CD1c-positive myeloid dendritic cell (primary cell): Measurements from ENCODE around the gene PEAK3.

Experiments
- DNase-seq: peaks from one replicate; pipeline ENCODE4 v3.0.0-alpha.2; 2016; ENCODE audit errors: extremely low spot score

Gene PEAK3, protein sequence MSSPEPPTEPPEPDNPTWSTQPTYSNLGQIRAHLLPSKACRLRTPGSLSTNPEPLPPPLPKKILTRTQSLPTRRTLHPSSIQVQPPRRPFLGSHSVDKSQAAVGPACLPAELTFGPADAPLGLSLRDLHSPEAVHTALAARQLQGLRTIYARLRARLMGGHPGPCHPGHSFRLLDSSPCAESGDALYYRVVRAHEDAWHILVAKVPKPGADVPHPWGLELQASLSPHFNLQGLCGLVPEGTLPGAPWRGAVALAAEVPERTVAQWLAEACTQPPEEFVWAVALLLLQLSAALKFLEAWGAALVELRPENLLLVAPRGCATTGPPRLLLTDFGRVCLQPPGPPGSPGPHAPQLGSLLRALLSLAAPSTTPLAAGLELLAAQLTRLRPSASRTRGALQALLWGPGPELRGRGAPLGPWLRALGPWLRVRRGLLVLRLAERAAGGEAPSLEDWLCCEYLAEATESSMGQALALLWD

DNA sequence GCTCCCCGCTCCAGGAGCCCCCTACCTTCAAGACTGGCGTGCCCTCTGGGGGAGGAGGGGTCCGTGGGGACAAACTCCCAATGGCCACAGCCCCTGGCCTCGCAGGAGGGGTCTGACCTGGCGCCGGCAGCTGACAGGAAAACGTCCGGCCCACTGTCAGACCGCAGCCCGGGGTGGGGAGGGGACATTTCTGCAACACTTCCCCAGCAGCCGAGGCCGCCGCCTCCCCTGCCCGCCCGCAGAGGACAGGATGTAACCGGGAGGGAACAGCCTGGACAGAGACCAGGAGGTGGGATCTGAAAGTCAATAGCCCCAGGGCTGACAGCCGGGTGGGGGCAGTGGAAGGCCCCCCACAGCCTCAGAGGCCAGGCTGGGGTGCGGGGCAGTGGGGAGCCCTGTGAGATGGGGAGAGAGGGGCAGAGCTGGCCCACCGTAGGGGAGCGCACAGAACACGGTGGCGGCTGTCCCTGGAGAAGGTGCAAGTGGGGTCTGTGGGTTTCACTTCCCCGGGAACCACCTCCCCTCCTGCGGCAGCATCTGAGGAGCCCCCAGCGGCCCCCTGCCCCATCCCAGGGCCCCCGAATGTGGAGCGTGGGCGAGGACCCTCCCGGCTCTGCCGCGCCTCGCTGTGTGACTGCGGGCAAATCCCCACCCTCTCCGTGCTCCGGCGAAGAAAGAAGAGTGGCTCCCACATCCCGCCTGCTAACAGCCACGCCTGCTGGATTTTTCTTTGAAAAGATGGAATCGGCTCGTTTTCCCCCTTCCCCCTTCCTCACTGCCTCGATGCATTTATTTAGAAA is at the start of gene PEAK3:
TSS of gene PEAK3 (minus strand) at position 114 of the 800 bp plus-strand sequence. CDS start 1,244 bp downstream, outside the sequence.
- DNase-seq = peak; percentile 85

DNA sequence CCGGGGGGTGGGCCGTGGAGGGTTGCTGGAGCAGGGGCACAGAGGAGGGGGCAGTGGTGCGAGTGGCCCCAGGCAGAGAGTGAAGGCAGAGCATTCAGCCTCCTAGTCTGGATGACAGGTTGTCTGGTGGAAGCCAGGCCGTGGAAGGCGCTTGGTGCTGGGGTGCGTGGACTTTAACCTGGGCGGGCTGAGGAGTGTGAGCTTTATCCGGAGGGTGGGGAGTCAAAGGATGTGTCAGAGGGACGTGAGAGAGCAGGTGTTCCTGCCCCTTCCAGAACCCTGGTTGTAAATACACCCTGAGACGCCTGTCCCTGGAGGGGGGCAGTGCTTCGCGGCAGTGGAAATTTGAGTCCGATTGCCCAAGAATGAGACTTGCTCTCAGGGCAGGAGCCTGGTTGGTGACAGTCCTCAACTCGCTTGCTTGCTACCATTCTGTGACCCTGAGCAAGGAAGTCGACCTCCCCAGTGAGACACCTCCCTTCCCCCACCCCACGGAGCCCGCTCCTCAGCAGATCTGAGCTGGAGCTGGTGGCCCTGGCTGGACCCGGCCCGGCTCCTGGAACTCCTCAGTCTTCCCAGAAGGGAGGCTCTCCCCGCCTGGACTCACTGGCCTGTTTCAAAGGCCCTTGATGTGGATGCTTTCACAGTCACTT is 48.8 kb upstream of the PEAK3 start:
- DNase-seq = no peak

DNA sequence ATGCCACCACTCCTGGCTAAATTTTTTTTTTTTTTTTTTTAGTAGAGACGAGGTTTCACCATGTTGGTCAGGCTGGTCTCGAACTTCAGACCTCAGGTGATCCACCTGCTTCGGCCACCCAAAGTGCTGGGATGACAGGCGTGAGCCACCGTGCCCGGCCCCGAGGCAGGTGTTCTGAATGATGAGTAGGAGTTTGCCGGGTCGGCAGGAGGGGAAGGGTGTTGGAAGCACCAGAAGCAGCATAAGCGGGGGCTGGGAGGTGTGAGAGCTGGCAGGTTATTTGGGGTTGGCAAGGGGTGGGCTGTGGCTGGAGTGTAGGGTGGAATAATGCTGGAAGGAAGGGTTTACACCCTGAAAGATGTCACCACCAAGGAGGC is 48.3 kb upstream of the PEAK3 start:
- no peak for DNase-seq

DNA sequence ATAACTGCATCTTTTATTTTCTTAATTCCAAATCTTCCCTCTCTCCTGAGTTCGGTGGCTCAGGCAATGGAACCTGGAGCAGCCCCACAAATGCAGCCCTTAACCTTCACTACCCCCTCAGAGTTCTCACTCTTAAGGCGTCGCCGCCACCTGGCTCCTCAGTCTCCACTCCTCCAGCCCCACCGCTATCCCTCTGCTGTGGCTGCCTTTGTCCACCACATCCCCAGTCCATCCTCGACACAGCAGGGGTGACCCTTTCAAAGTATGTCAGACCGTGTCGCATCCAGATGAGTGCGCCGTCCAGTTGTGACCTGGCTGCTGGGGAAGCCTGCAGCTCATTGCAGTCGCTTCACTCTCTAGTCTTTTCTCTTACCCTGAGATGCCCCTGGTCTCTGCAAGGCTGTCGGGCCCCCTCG is 47.5 kb upstream of the PEAK3 start:
- DNase-seq = no peak

DNA sequence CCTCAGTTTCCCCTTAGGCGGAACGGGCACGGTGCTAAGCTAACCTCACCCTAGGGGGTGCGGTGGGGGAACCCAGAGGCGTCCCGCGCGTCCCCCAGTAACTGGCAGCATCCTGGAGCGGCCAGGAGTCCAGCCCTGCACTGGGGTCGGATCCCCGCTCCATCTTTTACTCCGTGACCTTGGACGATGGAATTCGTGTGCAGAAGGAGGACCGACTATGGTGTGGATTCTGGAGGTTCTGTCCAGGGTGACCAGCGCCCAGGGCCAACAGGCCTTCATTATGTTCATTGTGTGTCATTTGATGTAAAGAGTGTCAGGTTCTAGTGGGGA is 47.1 kb upstream of the PEAK3 start:
- no peak for DNase-seq

DNA sequence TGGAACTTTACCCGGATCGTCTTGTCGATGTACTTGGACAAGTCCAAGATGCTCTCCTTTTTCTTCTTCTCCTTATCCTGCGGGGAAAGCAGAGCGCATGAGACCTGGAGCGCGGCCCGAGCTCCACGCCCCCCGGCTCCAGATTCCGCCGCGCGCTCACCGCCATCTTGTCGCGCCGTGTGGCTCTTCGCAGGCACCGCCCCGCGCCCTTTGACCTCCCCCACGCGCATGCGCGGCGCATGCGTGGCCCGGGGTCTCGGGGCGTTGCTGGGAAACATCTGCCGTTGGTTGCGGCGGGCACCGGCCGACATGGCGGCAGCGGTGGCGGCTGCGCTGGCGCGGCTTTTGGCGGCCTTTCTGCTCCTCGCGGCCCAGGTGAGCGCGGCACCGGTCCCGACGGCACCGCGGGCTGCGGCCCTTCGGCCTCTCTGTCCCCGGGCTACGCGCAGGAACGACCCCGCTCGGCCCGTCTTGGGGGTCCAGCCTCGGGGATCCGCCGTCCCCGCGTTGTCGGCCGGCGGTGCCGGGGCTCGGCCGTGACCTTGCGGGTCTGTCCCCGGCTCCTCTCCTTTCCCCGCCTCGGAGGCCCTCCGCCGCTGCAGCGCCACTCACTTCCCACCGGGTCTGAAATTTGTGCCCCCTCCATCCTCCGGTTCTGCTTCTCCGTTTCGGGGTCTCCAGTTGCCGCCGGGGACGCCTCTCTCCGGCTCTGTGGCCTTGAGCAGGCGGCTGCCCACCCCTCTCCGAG is 46.6 kb upstream of the PEAK3 start, which contains the start of the genes LSM7 and SPPL2B:
TSS of gene LSM7 (minus strand) at position 186 of the 748 bp plus-strand sequence. CDS start at position 166, 20 bp downstream.
TSS of gene SPPL2B (plus strand) at position 284 of the 748 bp plus-strand sequence. CDS start at position 310, 26 bp downstream.
- peak; percentile 97 for DNase-seq

DNA sequence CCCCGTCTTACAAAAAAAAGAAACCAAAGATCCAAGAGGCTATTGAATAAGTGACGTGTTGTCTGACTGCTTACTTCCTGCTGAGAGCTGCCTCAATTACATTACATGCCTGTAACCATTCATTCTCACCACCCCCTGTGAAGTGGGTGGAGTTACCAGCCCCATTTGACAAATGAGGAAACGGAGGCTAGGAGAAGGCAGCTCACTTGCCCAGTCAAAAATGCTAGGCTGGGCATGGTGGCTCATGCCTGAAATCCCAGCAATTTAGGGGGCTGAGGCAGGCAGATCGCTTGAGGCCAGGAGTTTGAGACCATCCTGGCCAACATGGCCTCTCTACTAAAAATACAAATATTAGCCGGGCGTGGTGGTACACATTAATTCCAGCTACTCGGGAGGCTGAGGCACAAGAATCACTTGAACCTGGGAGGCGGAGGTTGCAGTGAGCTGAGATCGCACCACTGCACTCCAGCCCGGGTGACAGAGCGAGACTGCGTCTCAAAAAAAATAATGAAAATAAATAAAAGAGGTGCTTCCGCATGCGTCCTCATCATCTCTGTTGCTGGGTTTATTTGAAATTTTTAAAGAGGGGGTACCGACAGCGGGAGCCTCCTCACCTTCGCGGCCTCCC is 45.9 kb upstream of the PEAK3 start:
- peak; percentile 87 for DNase-seq

DNA sequence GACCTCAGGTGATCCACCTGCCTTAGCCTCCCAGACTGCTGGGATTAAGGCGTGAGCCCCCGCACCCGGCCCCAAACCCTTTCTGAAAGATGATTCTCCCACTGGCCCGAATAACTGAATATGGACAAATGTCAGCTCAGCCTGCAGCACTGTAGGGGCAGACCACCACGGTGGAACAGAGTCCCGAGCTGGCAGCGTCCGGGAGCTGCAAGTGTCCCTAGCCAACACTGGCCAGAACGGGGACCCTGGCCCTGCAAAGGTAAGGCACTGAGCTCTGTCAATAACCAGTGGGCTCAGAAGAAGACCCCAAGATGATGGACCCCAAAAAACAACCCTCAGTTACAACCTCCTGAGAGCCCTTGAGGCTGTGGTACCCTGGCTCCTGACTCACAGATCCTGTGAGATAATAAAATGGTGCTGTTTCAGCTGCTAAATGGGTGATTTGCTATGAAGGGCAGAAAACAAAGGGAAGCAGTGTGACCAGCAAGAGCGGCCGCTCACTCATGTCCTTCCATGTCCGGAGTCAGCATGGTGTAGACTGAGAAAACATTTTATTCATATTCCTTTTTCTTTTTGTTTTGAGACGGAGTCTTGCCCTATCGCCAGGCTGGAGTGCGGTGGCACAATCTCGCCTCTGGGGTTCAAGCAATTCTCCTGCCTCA is 44.9 kb upstream of the PEAK3 start:
- no peak for DNase-seq

DNA sequence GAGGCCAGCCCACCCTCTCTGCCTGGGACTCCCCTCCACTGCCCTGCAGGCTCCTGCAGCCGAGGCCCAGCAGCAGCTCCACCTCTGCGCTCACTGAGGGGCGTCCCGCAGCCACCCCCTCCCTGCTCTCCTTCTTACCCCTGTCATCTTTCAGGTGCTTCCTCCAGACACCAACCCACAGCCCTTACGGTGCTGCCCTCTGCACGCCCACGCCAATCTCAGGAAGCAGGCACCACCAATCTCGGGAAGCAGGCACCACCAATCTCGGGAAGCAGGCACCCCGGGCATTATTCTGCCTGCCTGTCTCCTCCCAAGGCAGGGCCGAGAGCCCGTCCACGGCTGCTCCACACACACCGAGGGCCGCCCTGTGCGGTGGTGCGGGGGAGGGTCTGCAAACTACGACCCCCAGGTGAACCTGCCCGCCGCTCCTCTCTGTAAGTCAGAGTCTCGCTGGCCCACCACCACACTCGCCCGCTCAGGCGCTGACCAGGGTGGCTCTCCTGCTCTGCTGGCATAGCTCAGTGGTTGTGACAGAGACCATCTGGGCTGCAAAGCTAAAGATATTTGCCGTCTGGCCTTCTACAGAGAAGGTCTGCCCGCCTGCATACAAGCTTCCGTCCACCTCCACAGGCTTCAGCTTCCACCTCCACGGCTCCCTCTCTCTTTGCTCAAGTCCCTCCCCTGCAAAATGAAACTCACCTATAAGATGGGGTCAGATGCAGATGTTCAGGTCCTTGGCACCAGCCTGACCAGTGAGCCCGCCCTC is 43.5 kb upstream of the PEAK3 start:
- no peak for DNase-seq

DNA sequence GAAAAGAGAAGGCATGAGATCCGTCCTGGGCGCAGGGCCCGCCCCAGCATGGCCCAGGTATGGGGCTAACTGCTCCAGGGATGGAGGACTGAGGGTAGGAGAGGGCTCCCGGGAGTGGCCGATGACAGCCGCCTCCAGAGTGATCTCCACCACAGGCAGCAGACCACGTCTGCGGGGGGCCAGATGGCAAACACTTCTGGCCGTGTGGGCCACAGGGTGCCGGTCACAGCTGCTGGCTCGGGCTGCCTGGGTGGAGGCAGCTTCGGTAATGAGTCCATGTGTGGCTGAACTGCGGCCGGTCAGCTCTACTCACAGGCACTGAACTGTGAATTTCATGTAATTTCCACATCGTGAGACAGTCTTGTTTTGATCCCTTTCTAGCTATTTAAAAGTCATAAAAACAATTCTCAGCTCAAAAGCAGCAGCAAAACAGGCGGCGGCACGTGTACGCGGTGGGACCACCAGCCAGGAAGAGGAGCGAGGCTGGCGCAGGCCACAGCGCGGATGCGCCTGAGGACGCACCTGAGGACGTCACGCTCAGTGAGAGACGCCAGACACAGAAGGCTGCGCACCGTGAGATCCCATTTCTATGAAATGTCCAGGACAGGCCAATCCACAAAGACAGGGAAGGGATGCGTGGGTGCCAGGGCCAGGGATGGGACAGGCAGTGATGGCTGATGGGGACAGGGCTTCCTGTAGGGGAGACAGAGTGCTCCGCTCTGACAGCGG is 42.4 kb upstream of the PEAK3 start:
- no peak for DNase-seq

DNA sequence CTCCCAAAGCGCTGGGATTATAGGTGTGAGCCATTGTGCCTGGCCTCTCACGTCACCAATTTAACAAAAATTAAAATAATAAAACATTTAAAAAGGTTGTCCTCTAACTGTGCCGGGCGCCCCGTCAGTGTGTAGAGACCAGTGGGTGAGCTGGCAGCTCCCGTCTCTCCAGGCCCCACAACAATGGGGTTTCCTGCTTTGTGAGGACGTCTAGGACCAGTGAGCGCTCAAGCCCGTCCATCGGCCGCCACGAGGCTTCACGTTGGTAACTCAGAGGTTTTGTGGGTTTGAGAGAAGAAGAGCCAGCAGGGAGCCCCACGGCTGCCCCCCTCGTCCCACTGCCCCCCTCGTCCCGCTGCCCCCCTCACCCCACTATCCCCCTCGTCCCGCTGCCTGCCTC is 41.7 kb upstream of the PEAK3 start:
- no peak for DNase-seq

DNA sequence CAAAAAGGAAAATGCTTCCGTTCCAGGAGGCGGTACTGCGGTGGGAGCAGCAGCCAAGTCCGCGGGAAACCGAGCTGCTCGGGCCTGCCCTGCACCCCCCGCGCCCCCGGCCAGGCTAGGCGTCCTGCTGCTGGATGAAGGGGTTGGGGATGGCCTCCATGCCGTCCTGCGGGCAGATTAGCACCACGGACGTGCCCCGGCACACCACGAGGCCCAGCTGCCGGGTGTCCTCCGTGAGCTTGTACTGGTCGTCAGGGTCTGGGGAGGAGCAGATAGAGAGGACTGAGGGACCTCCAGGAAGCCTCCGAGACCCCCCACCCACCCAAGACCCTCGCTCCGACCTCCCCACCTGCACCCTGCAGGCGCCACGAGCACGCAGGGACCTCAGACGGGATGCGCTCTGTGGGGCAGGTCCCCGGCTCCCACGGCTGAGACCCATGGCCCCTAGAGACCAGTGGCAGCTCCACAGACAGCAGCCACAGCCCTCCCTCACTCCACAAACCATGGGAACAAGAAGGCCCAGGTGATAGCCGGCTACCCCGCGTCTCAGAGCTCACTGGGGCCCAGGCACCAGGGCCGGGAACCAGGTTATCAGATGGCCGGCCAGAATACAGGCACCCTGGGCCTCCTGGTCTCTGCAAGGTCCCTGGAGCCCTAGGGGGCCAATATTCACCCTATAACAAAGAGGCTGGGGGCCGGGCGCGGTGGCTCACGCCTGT is 39.7 kb upstream of the PEAK3 start:
- DNase-seq = no peak

DNA sequence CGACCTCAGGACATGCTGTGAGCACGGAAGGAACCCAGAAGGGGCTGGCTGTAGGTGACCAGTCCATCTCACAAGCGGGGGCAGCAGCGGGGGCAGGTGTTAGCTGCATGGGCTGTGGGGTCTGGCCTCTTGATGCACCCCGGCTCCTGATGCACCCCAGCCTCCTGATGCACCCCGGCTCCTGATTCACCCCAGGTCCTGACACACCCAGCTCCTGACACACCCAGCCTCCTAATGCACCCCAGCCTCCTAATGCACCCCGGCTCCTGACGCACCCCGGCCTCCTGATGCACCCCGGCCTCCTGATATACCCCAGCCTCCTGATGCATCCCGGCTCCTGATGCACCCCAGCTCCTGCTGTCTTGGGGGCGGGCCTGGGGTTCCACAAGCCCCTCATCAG is 39.0 kb upstream of the PEAK3 start:
- DNase-seq = no peak

DNA sequence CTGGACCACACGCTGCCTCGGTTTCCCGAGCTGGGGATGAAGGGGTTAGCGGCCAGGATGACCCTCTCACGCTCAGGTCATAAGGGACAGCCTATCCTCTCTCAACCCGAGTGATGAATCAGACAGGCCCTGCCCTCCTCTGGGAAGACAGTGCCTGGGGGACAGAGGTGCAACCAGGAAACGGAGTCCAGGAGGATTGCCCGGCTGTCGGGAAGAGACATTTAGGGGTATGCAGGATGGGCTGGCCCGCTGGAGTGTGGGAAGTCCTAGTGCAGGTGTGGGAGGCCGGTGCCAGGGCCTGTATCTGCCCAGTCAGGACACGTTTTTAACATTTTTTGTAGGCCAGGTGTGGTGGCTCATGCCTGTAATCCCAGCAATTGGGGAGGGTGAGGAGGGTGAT is 38.1 kb upstream of the PEAK3 start:
- no peak for DNase-seq

DNA sequence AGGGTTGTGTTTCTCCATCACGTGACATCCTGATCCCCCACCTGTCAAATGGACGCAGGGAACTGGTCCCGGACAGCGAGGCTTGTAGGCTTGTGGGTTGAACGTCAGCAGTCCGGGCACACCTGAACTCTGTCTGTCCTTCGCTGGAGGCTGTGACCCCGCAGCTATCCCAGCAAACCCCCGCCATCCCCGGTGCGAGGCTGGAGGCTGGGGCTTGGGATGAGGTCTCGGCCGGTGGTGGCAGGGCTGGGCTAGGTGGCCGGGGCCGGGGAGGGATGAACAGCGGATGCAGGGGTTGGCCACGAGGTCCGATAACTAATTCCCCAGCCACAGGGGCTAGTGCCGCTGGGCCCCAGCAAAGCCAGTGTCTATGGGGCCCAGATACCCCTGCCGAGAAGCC is 37.6 kb upstream of the PEAK3 start:
- no peak for DNase-seq

DNA sequence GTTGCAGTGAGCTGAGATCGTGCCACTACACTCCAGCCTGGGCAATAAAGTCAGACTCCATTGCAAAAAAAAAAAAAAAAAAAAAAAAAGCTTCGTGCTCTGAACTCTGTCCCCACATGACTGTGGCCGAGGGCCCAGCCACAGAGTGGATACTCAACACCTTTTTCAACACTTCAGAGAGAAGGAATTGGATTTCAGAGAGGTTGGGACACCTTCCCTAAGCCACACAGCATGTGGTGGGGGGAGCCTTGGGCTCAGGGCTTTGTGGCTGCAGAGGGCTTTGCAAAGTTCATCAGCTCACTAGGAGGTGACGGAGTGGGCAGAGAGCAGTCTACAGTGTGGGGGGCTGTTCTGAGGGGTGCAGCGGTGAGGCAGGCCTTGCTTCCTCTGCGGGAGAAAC is 36.9 kb upstream of the PEAK3 start:
- DNase-seq = no peak

DNA sequence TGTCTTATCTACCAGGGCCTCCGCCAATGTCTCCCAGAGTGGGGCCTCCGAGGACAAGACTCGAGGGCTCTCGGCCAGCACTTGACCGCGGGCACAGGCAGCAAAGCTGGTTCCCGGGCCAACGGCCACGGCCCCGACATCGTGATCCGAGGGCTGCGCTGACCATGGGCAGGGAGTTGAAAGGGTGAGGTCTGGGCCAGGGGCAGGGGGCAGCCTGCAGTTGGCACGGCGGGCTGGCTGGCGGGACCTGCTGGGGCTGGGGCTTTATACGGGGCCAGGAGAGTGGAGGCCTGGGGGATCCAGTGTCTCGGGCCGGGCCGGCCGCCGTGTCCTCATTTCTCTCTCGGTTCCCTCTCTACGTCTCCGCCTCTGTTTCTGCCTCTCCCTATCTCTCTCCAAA is 35.8 kb upstream of the PEAK3 start:
- no peak for DNase-seq

DNA sequence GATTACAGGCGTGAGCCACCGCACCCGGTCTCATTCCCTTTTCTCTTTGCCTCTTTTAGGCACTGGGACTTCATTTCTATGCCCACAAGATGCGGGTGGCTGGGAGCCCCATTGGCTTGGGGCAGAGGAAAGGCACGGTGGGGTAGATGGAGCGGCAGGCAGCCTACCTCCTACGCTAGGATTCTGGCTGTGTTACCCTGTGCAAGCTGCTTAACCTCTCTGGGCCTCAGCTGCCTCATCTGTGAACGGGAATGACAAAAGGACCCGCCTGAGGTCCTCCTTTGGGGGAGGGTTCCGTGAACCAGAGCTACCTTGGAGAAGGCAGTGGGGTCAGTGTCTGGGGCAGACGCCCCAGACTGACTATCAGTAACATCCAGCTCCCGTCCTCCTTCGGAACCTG is 35.3 kb upstream of the PEAK3 start:
- no peak for DNase-seq
